Thyroid gland (tissue), 4 donors: ENCODE results near the gene HIVEP1. TPM values are rescaled to one million over a fixed set of nuclear protein-coding genes. Genes with fewer than 3 reads are reported as not detected.

Experiments
- DNase-seq, 2 donors: peaks; one replicate each; pipeline ENCODE4 v3.0.0-alpha.2; 2019
- H3K27ac ChIP-seq, 3 donors: fragments of 200-600 bp; sonication (generic); 1 replicate in 2 of 3; 2 replicates in 1 of 3; pipeline ENCODE4 v1.5.1; 2016 to 2019; ENCODE audit warnings: mild to moderate bottlenecking in 1 of 3, moderate library complexity in 1 of 3
- H3K27me3 ChIP-seq: fragments of 200-600 bp; sonication (generic); one replicate; pipeline ENCODE4 v1.5.1; 2019
- H3K36me3 ChIP-seq, 2 donors: fragments of 200-600 bp; sonication (generic); one replicate each; pipeline ENCODE4 v1.5.1; 2016 to 2019
- H3K4me1 ChIP-seq, 2 donors: fragments of 200-600 bp; sonication (generic); one replicate each; pipeline ENCODE4 v1.5.1; 2017 to 2019
- H3K4me3 ChIP-seq, 3 donors: fragments of 200-600 bp; sonication (generic); replicated peaks in 1 of 3; 1 replicate in 2 of 3; 2 replicates in 1 of 3; pipeline ENCODE4 v1.5.1; 2016; ENCODE audit warnings: mild to moderate bottlenecking in 1 of 3
- H3K9me3 ChIP-seq: fragments of 200-600 bp; sonication (generic); one replicate; pipeline ENCODE4 v1.5.1; 2017
- CTCF ChIP-seq, 6 experiments: fragments of 200-600 bp in 3 of 6; fragments of 450-650 bp in 3 of 6; sonication (generic) in 3 of 6; IDR thresholded peaks; one replicate each; pipeline ENCODE4 v1.5.1; 2016 to 2019; ENCODE audit warnings: antibody characterized with exemption in 6 of 6, mild to moderate bottlenecking in 2 of 6, inconsistent platforms in 1 of 6, moderate library complexity in 1 of 6
- POLR2A ChIP-seq, 2 donors: fragments of 450-650 bp; IDR thresholded peaks; one replicate each; pipeline ENCODE4 v1.6.1; 2017; ENCODE audit warnings: antibody characterized with exemption in 2 of 2, mild to moderate bottlenecking in 2 of 2, moderate library complexity in 1 of 2
- WGBS, 2 donors: methylation state at CpG; one replicate each; pipeline ENCODE4 v1.1.5; 2017; 5-methylcytosine and 5-hydroxymethylcytosine counted together
- intact Hi-C: fragments of 100-400 bp; cut with DNase I; formaldehyde crosslinking; loops from one replicate; pipeline ENCODE4 v1.15.1; 2023
- total RNA-seq, 4 donors: library from RNA; depleted of rRNA; stranded (reverse); fragments of >200 nt; gene quantifications; one replicate each; pipeline ENCODE4 v1.2.3, GENCODE V29; 2016

Gene HIVEP1
- total RNA-seq, 4 donors from 2014 or later: 17.4 to 35.1 (median 29.0) TPM

GRCh38 chr6:12200015-12200564 is 188.0 kb downstream of the HIVEP1 start:
- Histone ChIP-seq H3K27me3 (no peaks in the 10 kb centered on the region), H3K4me1 (no peaks in the 10 kb centered on the region), H3K9me3 (no peaks in the 10 kb centered on the region), H3K36me3 (no peaks in the 10 kb centered on the region), H3K4me3 (no peak overlapping the region), H3K27ac (no peak overlapping the region)
- DNase-seq: no peak
- no peak for TF ChIP-seq CTCF (IDR thresholded peaks at IDR 0.05)
- no peak for TF ChIP-seq POLR2A (IDR thresholded peaks at IDR 0.05)
- intact Hi-C loops: no loop called here
- 97 to 98% methylated on average over 3 of the region's 3 CpGs for WGBS, 2 donors

- DNase-seq: no peak
- no peak overlapping the region for H3K27ac ChIP-seq
- 32 to 51% methylated on average over 1 of the region's 1 CpG for WGBS, 2 donors
- no peaks in the 10 kb centered on the region for H3K9me3 ChIP-seq
- H3K4me3 ChIP-seq: no peak overlapping the region
- H3K4me1 ChIP-seq: no peaks in the 10 kb centered on the region
- no peaks in the 10 kb centered on the region for H3K36me3 ChIP-seq
- TF ChIP-seq CTCF (IDR thresholded peaks at IDR 0.05) (no peak), POLR2A (IDR thresholded peaks at IDR 0.05) (no peak)
- no peaks in the 10 kb centered on the region for H3K27me3 ChIP-seq
- intact Hi-C loops: no loop called here
Observed at GRCh38 chr6:12200761-12201160, 188.6 kb downstream of the HIVEP1 start.

GRCh38 chr6:12203001-12203400 is 190.9 kb downstream of the HIVEP1 start:
- Histone ChIP-seq H3K27me3 (no peaks in the 10 kb centered on the region), H3K9me3 (no peaks in the 10 kb centered on the region), H3K4me3 (no peak overlapping the region), H3K36me3 (no peaks in the 10 kb centered on the region), H3K4me1 (no peaks in the 10 kb centered on the region), H3K27ac (no peak overlapping the region)
- DNase-seq: no peak
- intact Hi-C loops: no loop called here
- TF ChIP-seq CTCF (IDR thresholded peaks at IDR 0.05): no peak
- no peak for TF ChIP-seq POLR2A (IDR thresholded peaks at IDR 0.05)
- WGBS, 2 donors: 56 to 67% methylated on average over 6 of the region's 6 CpGs

GRCh38 chr6:12208190-12208589 is 196.1 kb downstream of the HIVEP1 start:
- no peak for DNase-seq
- Histone ChIP-seq H3K27ac (no peak overlapping the region), H3K4me1 (no peaks in the 10 kb centered on the region), H3K9me3 (no peaks in the 10 kb centered on the region), H3K4me3 (no peak overlapping the region), H3K27me3 (no peaks in the 10 kb centered on the region), H3K36me3 (no peaks in the 10 kb centered on the region)
- intact Hi-C loops: no loop called here
- no peak for TF ChIP-seq CTCF (IDR thresholded peaks at IDR 0.05)
- no peak for TF ChIP-seq POLR2A (IDR thresholded peaks at IDR 0.05)
- 94 to 96% methylated on average over 8 of the region's 8 CpGs for WGBS, 2 donors

GRCh38 chr6:12208673-12209072 is 196.6 kb downstream of the HIVEP1 start:
- no peaks in the 10 kb centered on the region for H3K36me3 ChIP-seq
- intact Hi-C loops: no loop called here
- H3K9me3 ChIP-seq: no peaks in the 10 kb centered on the region
- no peak overlapping the region for H3K27ac ChIP-seq
- TF ChIP-seq POLR2A (IDR thresholded peaks at IDR 0.05) (no peak), CTCF (IDR thresholded peaks at IDR 0.05) (no peak)
- H3K4me1 ChIP-seq: no peaks in the 10 kb centered on the region
- WGBS, 2 donors: 95 to 97% methylated on average over 4 of the region's 4 CpGs
- no peak for DNase-seq
- no peak overlapping the region for H3K4me3 ChIP-seq
- no peaks in the 10 kb centered on the region for H3K27me3 ChIP-seq

Other genes with a start within 250 kb of the HIVEP1 start
- gene ADTRP, start 233.5 kb upstream of the HIVEP1 start, total RNA-seq: 1 to 10 TPM in 1 of 4 donors, under 1 TPM in 1, not detected in 2; 0.40 to 3.5 TPM